Measurements from ENCODE around the gene CALD1.

The CALD1 gene

DNA sequence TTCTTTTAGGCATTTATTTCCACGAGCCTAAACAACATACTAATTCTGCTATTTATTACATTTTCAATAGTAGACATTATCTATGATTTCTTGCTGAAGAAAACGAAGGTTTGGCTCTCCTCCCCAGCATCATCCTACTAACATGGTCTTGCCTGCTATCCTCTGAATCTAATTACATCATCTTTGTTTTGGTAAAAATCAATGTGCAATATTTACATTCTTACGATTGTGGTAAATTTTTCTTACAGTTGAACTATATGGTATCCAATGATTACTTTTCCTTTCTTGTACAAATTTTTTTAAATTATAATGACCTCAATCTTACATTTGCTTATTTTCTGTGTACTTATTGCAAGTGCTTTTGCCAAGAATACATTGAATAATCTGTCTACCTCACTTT, 7.0 kb upstream of the CALD1 start:
- H3K4me3 ChIP-seq (ENCODE audit: low read depth in 1 of 2, low read length in 2 of 2), result no peak overlapping the region
- H3K27me3 ChIP-seq (ENCODE audit: insufficient read depth, low read length, poor library complexity), result no peaks in the 10 kb centered on the region
- H2AFZ ChIP-seq (ENCODE audit: low read depth, low read length), result no peak overlapping the region
- no peak overlapping the region for H3K4me2 ChIP-seq (ENCODE audit: insufficient read depth, low read length)
- no peak overlapping the region for H3K9ac ChIP-seq (ENCODE audit: low read depth, low read length)
- ATAC-seq (ENCODE audit: insufficient read depth, low read depth) (no peak), DNase-seq (no peak)
- TF ChIP-seq, protein P1, sequence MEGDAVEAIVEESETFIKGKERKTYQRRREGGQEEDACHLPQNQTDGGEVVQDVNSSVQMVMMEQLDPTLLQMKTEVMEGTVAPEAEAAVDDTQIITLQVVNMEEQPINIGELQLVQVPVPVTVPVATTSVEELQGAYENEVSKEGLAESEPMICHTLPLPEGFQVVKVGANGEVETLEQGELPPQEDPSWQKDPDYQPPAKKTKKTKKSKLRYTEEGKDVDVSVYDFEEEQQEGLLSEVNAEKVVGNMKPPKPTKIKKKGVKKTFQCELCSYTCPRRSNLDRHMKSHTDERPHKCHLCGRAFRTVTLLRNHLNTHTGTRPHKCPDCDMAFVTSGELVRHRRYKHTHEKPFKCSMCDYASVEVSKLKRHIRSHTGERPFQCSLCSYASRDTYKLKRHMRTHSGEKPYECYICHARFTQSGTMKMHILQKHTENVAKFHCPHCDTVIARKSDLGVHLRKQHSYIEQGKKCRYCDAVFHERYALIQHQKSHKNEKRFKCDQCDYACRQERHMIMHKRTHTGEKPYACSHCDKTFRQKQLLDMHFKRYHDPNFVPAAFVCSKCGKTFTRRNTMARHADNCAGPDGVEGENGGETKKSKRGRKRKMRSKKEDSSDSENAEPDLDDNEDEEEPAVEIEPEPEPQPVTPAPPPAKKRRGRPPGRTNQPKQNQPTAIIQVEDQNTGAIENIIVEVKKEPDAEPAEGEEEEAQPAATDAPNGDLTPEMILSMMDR (IDR thresholded peaks at IDR 0.05; ENCODE audit: borderline replicate concordance, extremely low read depth, low read length, poor library complexity, severe bottlenecking), result no peak
- no peak for TF ChIP-seq EZH2 (IDR thresholded peaks at IDR 0.05; ENCODE audit: borderline replicate concordance, low read depth, low read length, severe bottlenecking)
- no peak overlapping the region for H3K27ac ChIP-seq (ENCODE audit: low read length)
- H3K79me2 ChIP-seq (ENCODE audit: insufficient read depth, low read length), result no peaks in the 10 kb centered on the region
- H3K9me3 ChIP-seq (ENCODE audit: insufficient read depth, low read length, severe bottlenecking), result no peaks in the 10 kb centered on the region
- H4K20me1 ChIP-seq (ENCODE audit: insufficient read depth, low read length), result no peaks in the 10 kb centered on the region
- H3K4me1 ChIP-seq (ENCODE audit: insufficient read depth, low read length), result no peaks in the 10 kb centered on the region
- no peaks in the 10 kb centered on the region for H3K36me3 ChIP-seq (ENCODE audit: insufficient read depth, low read length)

DNA sequence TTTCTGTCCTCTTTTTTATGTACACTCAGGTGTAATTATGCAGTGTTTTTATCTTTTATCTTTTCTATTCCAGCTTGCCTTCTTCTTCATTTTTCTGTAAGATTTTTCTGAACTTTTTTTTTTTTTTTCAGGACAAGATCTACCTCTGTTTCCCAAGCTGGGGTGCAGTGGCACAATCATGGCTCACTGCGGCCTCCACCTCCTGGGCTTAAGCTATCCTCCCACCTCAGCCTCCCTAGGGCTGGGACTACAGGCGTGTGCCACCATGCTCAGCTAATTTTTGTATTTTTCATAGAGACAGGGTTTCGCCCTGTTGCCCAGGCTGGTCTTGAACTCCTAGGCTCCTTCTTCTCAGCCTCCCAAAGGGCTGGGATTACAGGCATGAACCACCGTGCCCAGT, 6.3 kb upstream of the CALD1 start:
- TF ChIP-seq EZH2 (IDR thresholded peaks at IDR 0.05; ENCODE audit: borderline replicate concordance, low read depth, low read length, severe bottlenecking), result no peak
- TF ChIP-seq, protein P1 (IDR thresholded peaks at IDR 0.05; ENCODE audit: borderline replicate concordance, extremely low read depth, low read length, poor library complexity, severe bottlenecking), result no peak
- no peaks in the 10 kb centered on the region for H3K79me2 ChIP-seq (ENCODE audit: insufficient read depth, low read length)
- H3K4me1 ChIP-seq (ENCODE audit: insufficient read depth, low read length), result no peaks in the 10 kb centered on the region
- H3K27me3 ChIP-seq (ENCODE audit: insufficient read depth, low read length, poor library complexity), result no peaks in the 10 kb centered on the region
- H3K4me3 ChIP-seq (ENCODE audit: low read depth in 1 of 2, low read length in 2 of 2), result no peak overlapping the region
- H2AFZ ChIP-seq (ENCODE audit: low read depth, low read length), result no peak overlapping the region
- no peak overlapping the region for H3K9ac ChIP-seq (ENCODE audit: low read depth, low read length)
- no peak overlapping the region for H3K4me2 ChIP-seq (ENCODE audit: insufficient read depth, low read length)
- no peaks in the 10 kb centered on the region for H3K36me3 ChIP-seq (ENCODE audit: insufficient read depth, low read length)
- DNase-seq (no peak), ATAC-seq (ENCODE audit: insufficient read depth, low read depth) (no peak)
- H3K27ac ChIP-seq (ENCODE audit: low read length), result no peak overlapping the region
- no peaks in the 10 kb centered on the region for H4K20me1 ChIP-seq (ENCODE audit: insufficient read depth, low read length)
- H3K9me3 ChIP-seq (ENCODE audit: insufficient read depth, low read length, severe bottlenecking), result no peaks in the 10 kb centered on the region

DNA sequence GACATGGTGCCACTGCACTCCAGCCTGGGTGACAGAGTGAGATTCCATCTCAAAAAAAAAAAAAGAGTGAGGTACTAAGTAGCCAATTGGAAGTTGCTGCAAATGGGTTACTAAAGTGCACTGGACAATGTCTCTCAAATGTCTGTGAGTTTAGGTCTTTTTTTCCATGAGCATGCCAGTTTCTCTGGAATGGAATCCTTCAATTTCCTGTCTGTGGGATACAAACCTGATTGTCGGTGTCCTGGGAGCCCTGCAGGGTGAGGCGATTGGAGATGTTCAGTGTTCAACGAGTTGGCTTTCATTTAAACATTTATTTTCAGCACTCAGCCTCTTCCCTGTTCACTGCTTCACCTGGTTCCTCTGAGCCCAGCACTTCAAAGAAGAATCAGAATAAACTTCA, 5.3 kb upstream of the CALD1 start:
- TF ChIP-seq, protein P1 (IDR thresholded peaks at IDR 0.05; ENCODE audit: borderline replicate concordance, extremely low read depth, low read length, poor library complexity, severe bottlenecking), result no peak
- no peak for TF ChIP-seq EZH2 (IDR thresholded peaks at IDR 0.05; ENCODE audit: borderline replicate concordance, low read depth, low read length, severe bottlenecking)
- H3K27me3 ChIP-seq (ENCODE audit: insufficient read depth, low read length, poor library complexity), result no peaks in the 10 kb centered on the region
- H3K36me3 ChIP-seq (ENCODE audit: insufficient read depth, low read length), result no peaks in the 10 kb centered on the region
- ATAC-seq (ENCODE audit: insufficient read depth, low read depth), result no peak
- H3K9ac ChIP-seq (ENCODE audit: low read depth, low read length), result no peak overlapping the region
- no peaks in the 10 kb centered on the region for H4K20me1 ChIP-seq (ENCODE audit: insufficient read depth, low read length)
- no peak overlapping the region for H3K4me3 ChIP-seq (ENCODE audit: low read depth in 1 of 2, low read length in 2 of 2)
- DNase-seq, result no peak
- H3K4me2 ChIP-seq (ENCODE audit: insufficient read depth, low read length), result no peak overlapping the region
- H3K79me2 ChIP-seq (ENCODE audit: insufficient read depth, low read length), result no peaks in the 10 kb centered on the region
- no peak overlapping the region for H2AFZ ChIP-seq (ENCODE audit: low read depth, low read length)
- no peak overlapping the region for H3K27ac ChIP-seq (ENCODE audit: low read length)
- H3K4me1 ChIP-seq (ENCODE audit: insufficient read depth, low read length), result no peaks in the 10 kb centered on the region
- no peaks in the 10 kb centered on the region for H3K9me3 ChIP-seq (ENCODE audit: insufficient read depth, low read length, severe bottlenecking)

DNA sequence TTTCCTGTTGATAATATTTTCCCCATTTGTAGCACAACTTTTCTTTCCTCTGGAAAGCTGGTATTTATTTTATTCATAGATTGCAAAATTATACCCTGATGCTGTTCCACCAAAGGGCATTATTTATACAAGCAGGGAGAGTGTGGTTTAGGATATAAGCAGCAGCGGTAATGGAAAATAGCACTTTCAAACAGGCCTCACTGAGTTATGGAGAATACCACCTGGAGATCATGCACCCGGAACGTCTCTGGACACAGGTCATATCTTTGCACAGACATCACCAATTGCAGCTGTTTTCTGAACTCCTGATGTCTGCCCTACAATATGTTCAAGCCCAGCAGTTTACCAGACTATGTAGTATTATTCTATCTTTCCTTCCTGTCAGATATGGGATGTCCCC, 2.0 kb upstream of the CALD1 start:
- no peak overlapping the region for H3K4me3 ChIP-seq (ENCODE audit: low read depth in 1 of 2, low read length in 2 of 2)
- no peak for TF ChIP-seq EZH2 (IDR thresholded peaks at IDR 0.05; ENCODE audit: borderline replicate concordance, low read depth, low read length, severe bottlenecking)
- TF ChIP-seq, protein P1 (IDR thresholded peaks at IDR 0.05; ENCODE audit: borderline replicate concordance, extremely low read depth, low read length, poor library complexity, severe bottlenecking), result no peak

More for the DNA sequence above, 2.0 kb upstream of the CALD1 start:
- no peak overlapping the region for H2AFZ ChIP-seq (ENCODE audit: low read depth, low read length)
- H3K27me3 ChIP-seq (ENCODE audit: insufficient read depth, low read length, poor library complexity), result no peaks in the 10 kb centered on the region
- ATAC-seq (ENCODE audit: insufficient read depth, low read depth), result no peak
- H3K9me3 ChIP-seq (ENCODE audit: insufficient read depth, low read length, severe bottlenecking), result no peaks in the 10 kb centered on the region
- H3K4me2 ChIP-seq (ENCODE audit: insufficient read depth, low read length), result no peak overlapping the region
- H3K79me2 ChIP-seq (ENCODE audit: insufficient read depth, low read length), result no peaks in the 10 kb centered on the region
- H3K9ac ChIP-seq (ENCODE audit: low read depth, low read length), result no peak overlapping the region
- H3K4me1 ChIP-seq (ENCODE audit: insufficient read depth, low read length), result no peaks in the 10 kb centered on the region
- no peaks in the 10 kb centered on the region for H3K36me3 ChIP-seq (ENCODE audit: insufficient read depth, low read length)
- no peaks in the 10 kb centered on the region for H4K20me1 ChIP-seq (ENCODE audit: insufficient read depth, low read length)
- H3K27ac ChIP-seq (ENCODE audit: low read length), result no peak overlapping the region
- DNase-seq, result no peak

All from DND-41 (cell line).